Stimulated activated naive CD8-positive, alpha-beta T cell treated with anti-CD3 and anti-CD28 coated beads, Interleukin-15, Interleukin-2, amounts not matched to agents 100 U/mL and 50 U/mL, for 24 hours (primary cell): ENCODE results near the gene ASCL4.

Source experiments
- ATAC-seq: fragments of 150-1000 bp; cut with Tn5 transposase; one replicate; pipeline ENCODE4 v1.10.0; 2021
- DNase-seq: peaks from one replicate; pipeline ENCODE4 v3.0.0; 2021

ASCL4 gene

GRCh38 chr12:107778383-107779025 lies 4.0 kb downstream of the ASCL4 start:
- DNase-seq = no peak
- ATAC-seq = no peak

GRCh38 chr12:107779077-107779831 lies 4.8 kb downstream of the ASCL4 start:
- DNase-seq = no peak
- no peak for ATAC-seq

GRCh38 chr12:107780298-107780697 lies 5.8 kb downstream of the ASCL4 start:
- ATAC-seq (no peak), DNase-seq (no peak)

- DNase-seq = no peak
- no peak for ATAC-seq
Measured at GRCh38 chr12:107782067-107782466, 7.6 kb downstream of the ASCL4 start.

GRCh38 chr12:107783406-107784376 lies 9.2 kb downstream of the ASCL4 start:
- no peak for DNase-seq
- no peak for ATAC-seq

- no peak for ATAC-seq
Measured at GRCh38 chr12:107788281-107788680, 13.8 kb downstream of the ASCL4 start.

GRCh38 chr12:107788690-107789458 lies 14.4 kb downstream of the ASCL4 start:
- ATAC-seq = no peak
- DNase-seq = no peak

More at GRCh38 chr12:107788281-107788680, 13.8 kb downstream of the ASCL4 start:
- no peak for DNase-seq

- DNase-seq (no peak), ATAC-seq (no peak)
Measured at GRCh38 chr12:107791465-107792089, 17.1 kb downstream of the ASCL4 start.

GRCh38 chr12:107794451-107794850 lies 19.9 kb downstream of the ASCL4 start:
- ATAC-seq (no peak), DNase-seq (no peak)

GRCh38 chr12:107798580-107798979 lies 24.1 kb downstream of the ASCL4 start:
- no peak for ATAC-seq
- no peak for DNase-seq

GRCh38 chr12:107801150-107801549 lies 26.6 kb downstream of the ASCL4 start:
- ATAC-seq (no peak), DNase-seq (no peak)

- no peak for DNase-seq
- no peak for ATAC-seq
Measured at GRCh38 chr12:107803092-107803491, 28.6 kb downstream of the ASCL4 start.

GRCh38 chr12:107805488-107806180 lies 31.1 kb downstream of the ASCL4 start:
- DNase-seq (no peak), ATAC-seq (no peak)

GRCh38 chr12:107807471-107808150 lies 33.1 kb downstream of the ASCL4 start:
- no peak for ATAC-seq
- no peak for DNase-seq

GRCh38 chr12:107817250-107817649 lies 42.7 kb downstream of the ASCL4 start:
- ATAC-seq (no peak), DNase-seq (no peak)

- ATAC-seq (no peak), DNase-seq (no peak)
Measured at GRCh38 chr12:107818984-107819383, 44.5 kb downstream of the ASCL4 start.

- ATAC-seq (no peak), DNase-seq (no peak)
Measured at GRCh38 chr12:107822356-107822755, 47.9 kb downstream of the ASCL4 start.
